Measurements from ENCODE around the gene PLIN3. TPM values are rescaled to one million over a fixed set of nuclear protein-coding genes. Genes with fewer than 3 reads are reported as not detected.

The PLIN3 gene
- total RNA-seq, 2 experiments from 2014 or later: 81.3 to 115 TPM

- no TSS peak for BruUV-seq (replicated peaks)
- no peaks in the 10 kb centered on the region for H3K9me2 ChIP-seq (ENCODE audit: insufficient read depth, low read length)
- ChIA-PET POLR2A (interaction anchor here (0.6 to 1.2 kb wide), 2 partner anchors 13 to 75 kb away, joined by 4 to 6 read pairs; no protein-coding TSS in a partner anchor), CTCF (ENCODE audit: unreplicated experiment) (interaction anchor here (0.7 kb wide), 1 partner anchor 61 kb away, joined by 3 read pairs; no protein-coding TSS in a partner anchor)
- no peaks in the 10 kb centered on the region for H3K9me3 ChIP-seq (ENCODE audit: low read length)
- 0 out of 2 replicates have a peak overlapping the region, but pooled peaks have one; percentile 2 for H2AFZ ChIP-seq (ENCODE audit: low read length)
- peak; percentile 85 for DNase-seq (ENCODE audit: low spot score)
- intact Hi-C loops (cut with micrococcal nuclease; ENCODE audit: unreplicated experiment): loop anchor here (1.0 kb wide), 1 partner anchor 72 kb away; no protein-coding TSS in a partner anchor
- H3K27ac ChIP-seq (ENCODE audit: low read depth, low read length, poor library complexity, severe bottlenecking): no peak overlapping the region
- H3K4me3 ChIP-seq (ENCODE audit: low read depth, low read length, poor library complexity, severe bottlenecking): no peak overlapping the region
- TF ChIP-seq CTCF (conservative IDR thresholded peaks at IDR 0.05; ENCODE audit: low read length) (peak; percentile 92), EZH2phosphoT487 (IDR thresholded peaks at IDR 0.05; ENCODE audit: borderline replicate concordance, low read depth, low read length) (no peak)
- no peaks in the 10 kb centered on the region for H3K36me3 ChIP-seq (ENCODE audit: insufficient read depth, low read length)
- H4K20me1 ChIP-seq (ENCODE audit: insufficient read depth, low read length): no peaks in the 10 kb centered on the region
- peaks cover 15% of the 10 kb centered on the region for H3K4me1 ChIP-seq (ENCODE audit: insufficient read depth, low read length, poor library complexity, severe bottlenecking)
- no peak overlapping the region for H3K4me2 ChIP-seq (ENCODE audit: low read length)
- H3K79me2 ChIP-seq (ENCODE audit: insufficient read depth, low read depth, low read length): no peaks in the 10 kb centered on the region
These were observed 63.5 kb downstream of the PLIN3 start for GRCh38 chr19:4803736-4804695.

- CTCF ChIA-PET (ENCODE audit: unreplicated experiment): no interaction called here
- peaks cover 6% of the 10 kb centered on the region for H3K36me3 ChIP-seq (ENCODE audit: insufficient read depth, low read length)
- H3K4me2 ChIP-seq (ENCODE audit: low read length): no peak overlapping the region
- no TSS peak for BruUV-seq (replicated peaks)
- DNase-seq (ENCODE audit: low spot score): no peak
- H3K4me1 ChIP-seq (ENCODE audit: insufficient read depth, low read length, poor library complexity, severe bottlenecking): peaks cover 10% of the 10 kb centered on the region
- H4K20me1 ChIP-seq (ENCODE audit: insufficient read depth, low read length): no peaks in the 10 kb centered on the region
- H3K4me3 ChIP-seq (ENCODE audit: low read depth, low read length, poor library complexity, severe bottlenecking): no peak overlapping the region
- no peak overlapping the region for H3K27ac ChIP-seq (ENCODE audit: low read depth, low read length, poor library complexity, severe bottlenecking)
- TF ChIP-seq CTCF (conservative IDR thresholded peaks at IDR 0.05; ENCODE audit: low read length) (no peak), EZH2phosphoT487 (IDR thresholded peaks at IDR 0.05; ENCODE audit: borderline replicate concordance, low read depth, low read length) (no peak)
- no peaks in the 10 kb centered on the region for H3K9me3 ChIP-seq (ENCODE audit: low read length)
- no peaks in the 10 kb centered on the region for H3K79me2 ChIP-seq (ENCODE audit: insufficient read depth, low read depth, low read length)
- no peak overlapping the region for H2AFZ ChIP-seq (ENCODE audit: low read length)
- intact Hi-C loops (cut with micrococcal nuclease; ENCODE audit: unreplicated experiment): no loop called here
- H3K9me2 ChIP-seq (ENCODE audit: insufficient read depth, low read length): no peaks in the 10 kb centered on the region
- POLR2A ChIA-PET: no interaction called here
These were observed 64.8 kb downstream of the PLIN3 start for GRCh38 chr19:4802711-4803110.
